HG02798 (cell line): ENCODE measurements around the gene RNF227.
"Not testable (repeated sequence)": the region's sequence is repeated elsewhere in the genome, so short reads cannot be mapped to it uniquely, and the experiment has no call there.

Source experiments
- ATAC-seq: cut with Tn5 transposase; IDR thresholded peaks from one replicate; pipeline ENCODE4 v1.9.1; 2021; ENCODE audit warnings: mild to moderate bottlenecking; ENCODE audit not compliant: unreplicated experiment, poor library complexity

RNF227 gene

DNA sequence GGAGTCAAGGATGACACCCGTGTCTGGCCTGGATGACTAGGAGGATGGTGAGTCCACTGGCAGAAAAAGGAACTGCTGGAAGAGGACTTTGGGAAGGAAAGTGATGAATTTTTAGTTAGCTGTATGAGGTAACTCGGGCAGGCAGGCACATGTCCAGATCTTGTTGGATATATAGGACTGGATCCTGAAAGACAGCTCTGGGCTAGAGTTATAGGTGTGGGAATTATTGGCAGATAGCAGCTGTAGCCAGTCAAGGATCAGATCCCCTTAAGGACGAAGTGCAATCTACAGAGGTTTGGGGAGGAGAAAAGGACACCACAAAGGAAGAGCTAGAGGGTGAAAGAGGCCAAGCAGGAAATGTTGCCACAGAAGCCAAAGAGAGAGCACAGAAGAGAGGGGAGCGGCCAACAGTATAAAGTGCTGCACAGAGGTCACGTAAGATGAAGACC lies 48.2 kb downstream of the RNF227 start:
- ATAC-seq: no peak

DNA sequence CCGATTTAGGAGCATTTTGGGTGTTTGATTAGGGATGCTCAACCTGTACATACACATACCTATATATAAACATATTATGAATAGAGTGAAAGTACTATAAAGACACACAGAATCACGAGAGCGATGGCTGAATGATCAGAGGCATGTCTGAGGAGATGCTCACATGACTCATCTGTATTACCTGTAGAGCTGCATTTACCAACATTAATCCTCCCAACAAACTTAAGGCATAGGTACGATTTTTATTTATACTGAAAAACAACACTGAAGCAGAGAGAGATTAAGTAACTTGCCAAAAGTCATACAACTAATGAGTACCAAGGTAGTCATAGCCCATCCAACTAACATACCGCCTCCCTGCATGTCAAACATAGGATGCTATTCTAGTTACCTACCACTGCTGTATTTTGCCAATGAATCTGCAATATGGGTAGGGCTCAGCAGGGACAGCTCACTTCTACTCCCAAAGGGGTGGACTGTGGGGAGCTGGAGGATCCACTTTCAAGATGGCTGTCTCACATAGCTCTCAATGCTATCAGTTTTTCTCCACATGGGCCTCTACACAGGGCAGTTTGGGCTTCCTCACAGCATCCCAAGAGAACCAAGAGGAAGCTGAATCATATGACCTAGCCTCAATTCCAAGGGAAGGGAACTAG lies 51.0 kb downstream of the RNF227 start:
- no peak for ATAC-seq

DNA sequence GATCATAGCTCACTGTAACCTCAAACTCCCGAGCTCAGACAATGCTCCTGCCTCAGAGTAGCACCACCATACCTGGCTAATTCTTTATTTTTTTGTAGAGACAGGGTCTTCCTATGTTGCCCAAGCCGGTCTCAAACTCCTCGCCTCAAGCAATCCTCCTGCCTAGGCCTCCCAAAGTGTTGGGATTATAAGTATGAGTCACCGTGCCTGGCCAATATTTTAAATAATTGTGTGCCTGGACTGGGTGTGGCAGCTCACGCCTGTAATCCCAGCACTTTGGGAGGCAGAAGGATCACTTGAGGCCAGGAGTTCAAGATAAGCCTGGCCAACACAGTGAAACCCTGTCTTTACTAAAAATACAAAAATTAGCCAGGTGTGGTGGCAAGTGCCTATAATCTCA lies 51.7 kb downstream of the RNF227 start:
- not testable (repeated sequence) for ATAC-seq
